Activated gamma-delta T cell treated with Interleukin-2 at 50 U/mL for 16 hours (primary cell): ENCODE measurements around the gene HIPK2.
"Not testable (repeated sequence)": the region's sequence is repeated elsewhere in the genome, so short reads cannot be mapped to it uniquely, and the experiment has no call there.

Experiments used
- DNase-seq: peaks from one replicate; pipeline ENCODE4 v3.0.0-alpha.2; 2020

The HIPK2 gene

DNA sequence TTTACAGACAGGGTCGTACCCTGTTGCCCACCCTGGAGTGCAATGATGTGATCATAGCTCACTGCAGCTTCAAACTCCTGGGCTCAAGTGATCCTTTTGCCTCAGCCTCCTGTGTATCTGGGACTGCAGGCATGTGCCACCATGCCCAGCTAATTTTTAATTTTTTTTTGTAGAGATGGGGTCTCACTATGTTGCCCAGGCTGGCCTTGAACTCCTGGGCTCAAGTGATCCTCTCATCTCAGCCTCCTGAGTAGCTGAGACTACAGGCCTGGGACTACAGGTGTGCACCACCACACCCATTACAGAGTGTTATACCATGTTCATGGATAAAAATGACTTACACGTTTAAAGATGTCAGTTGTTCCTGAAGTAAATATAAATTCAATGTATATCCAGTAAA lies 166.2 kb downstream of the HIPK2 start:
- not testable (repeated sequence) for DNase-seq

- DNase-seq = no peak
Measured at GRCh38 chr7:139610595-139610994, 167.2 kb downstream of the HIPK2 start.

DNA sequence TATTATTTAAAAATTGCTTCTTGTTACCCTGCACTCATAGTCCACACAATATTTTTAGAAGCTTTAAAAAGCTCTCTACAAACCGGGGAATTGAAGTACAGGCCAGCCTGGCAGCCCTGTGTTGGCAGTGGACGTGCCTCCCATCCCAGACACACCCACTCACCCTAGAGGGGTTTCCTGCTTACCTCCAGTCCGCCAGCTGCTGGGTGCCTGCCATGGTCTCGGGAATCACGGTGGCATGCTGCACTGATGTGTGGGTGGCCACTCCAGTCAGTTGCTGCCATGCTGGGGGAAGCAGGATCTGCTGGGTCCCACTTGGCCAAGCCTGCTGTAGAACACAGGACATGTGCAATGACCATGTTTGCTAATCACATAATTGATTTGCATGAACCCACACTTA lies 173.9 kb downstream of the HIPK2 start:
- DNase-seq = no peak

GRCh38 chr7:139603282-139603681 lies 174.5 kb downstream of the HIPK2 start:
- no peak for DNase-seq

DNA sequence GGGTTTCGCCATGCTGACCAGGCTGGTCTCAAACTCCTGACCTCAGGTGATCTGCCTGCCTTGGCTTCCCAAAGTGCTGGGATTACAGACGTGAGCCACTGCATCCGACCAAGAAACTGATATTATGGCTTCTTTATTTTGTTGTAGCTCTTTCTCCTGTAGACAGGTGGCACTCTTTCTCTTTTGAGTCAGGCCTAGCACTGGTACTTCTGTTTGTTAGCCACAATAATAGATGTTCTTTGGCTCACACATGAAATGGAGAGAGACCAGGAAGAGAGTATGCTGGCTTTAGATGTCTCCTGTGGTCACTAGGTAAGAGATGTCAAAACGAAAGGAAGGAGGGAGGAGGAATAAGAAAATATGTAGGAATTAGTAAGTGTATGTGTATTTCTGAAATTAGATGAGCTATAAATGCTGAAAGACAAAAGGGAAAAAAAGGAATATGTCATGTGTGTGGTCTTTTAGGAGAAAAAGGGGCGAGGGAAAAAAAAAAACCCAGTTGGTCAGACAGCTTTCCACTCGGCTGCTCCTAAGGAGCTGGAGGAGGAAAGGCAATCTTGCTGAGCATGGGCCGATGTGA lies 175.6 kb downstream of the HIPK2 start:
- DNase-seq = no peak

- no peak for DNase-seq
Measured at GRCh38 chr7:139601176-139601575, 176.6 kb downstream of the HIPK2 start.

GRCh38 chr7:139600306-139600705 lies 177.5 kb downstream of the HIPK2 start:
- no peak for DNase-seq

DNA sequence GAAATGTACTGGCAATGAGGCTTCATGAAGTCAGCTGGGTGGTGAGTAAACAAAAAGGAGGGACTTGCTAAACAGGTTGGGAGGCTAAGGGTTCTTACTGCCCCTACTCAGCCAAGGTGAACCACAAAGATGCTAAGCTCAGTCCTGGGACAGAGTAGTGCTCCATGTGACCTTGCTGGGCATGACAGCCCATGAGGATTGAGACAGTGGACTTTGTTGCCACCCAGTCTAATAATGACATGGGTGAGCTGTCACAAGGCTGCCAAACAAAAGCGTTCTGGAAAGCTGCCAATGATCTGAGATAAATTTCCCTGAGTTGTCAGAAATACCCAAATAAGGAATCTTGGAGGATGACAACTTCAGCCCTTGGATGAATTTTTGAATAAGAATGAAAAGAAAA lies 179.2 kb downstream of the HIPK2 start:
- DNase-seq = no peak

GRCh38 chr7:139597028-139597427 lies 180.8 kb downstream of the HIPK2 start:
- DNase-seq = no peak

- DNase-seq = no peak
Measured at GRCh38 chr7:139596626-139597025, 181.2 kb downstream of the HIPK2 start.

DNA sequence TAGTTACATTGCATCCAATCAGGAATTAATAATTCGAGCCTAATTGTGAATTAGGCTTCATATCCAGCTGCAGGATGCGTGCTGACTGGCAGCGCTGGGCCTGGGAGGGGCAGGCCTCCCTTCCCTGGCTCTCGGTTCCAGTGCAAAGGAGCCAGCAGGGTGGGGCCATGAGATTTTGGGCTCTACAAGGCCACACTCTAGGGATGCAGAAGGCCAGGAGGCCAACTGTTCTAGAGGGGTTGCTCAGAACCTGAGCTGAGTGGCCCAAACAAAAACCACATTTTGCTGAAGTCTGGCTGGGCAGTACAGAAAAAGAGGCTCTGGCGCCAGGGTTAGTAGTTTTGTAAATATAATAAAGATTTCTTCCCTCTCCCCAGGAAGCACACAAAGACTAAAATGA lies 182.0 kb downstream of the HIPK2 start:
- no peak for DNase-seq

DNA sequence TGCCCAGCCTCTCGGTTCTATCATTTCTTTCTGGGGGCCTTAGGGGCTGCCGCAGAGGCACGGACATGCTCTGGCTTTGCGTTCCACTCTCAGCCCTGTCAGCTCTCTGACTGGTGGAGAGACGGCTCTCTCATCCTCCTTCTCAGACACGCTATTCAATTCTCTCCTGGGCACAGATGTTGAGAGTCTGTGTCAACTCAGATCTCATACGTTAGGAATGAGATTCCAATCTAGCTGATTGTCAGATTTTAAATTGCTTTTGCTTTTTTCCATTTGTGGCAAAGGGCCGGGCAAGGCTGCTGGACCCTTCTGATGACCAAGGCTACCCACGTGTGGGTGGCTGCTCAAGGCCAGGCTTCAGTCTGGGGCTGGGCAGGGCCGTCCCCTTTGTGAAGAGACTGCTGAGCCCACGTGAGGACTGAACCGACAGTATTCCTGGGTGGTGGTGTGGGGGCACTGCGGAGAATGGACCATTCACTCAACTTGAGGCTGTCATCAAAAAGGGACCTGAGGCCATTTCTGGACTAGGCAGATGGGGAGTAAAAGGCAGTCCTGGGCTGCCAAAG lies 182.8 kb downstream of the HIPK2 start:
- no peak for DNase-seq

- DNase-seq = no peak
Measured at GRCh38 chr7:139594090-139594489, 183.7 kb downstream of the HIPK2 start.

GRCh38 chr7:139592801-139593461 lies 184.9 kb downstream of the HIPK2 start:
- DNase-seq = no peak

- DNase-seq = no peak
Measured at GRCh38 chr7:139591550-139592195, 186.1 kb downstream of the HIPK2 start.

GRCh38 chr7:139589474-139589873 lies 188.3 kb downstream of the HIPK2 start:
- no peak for DNase-seq

GRCh38 chr7:139588632-139589031 lies 189.2 kb downstream of the HIPK2 start:
- no peak for DNase-seq

DNA sequence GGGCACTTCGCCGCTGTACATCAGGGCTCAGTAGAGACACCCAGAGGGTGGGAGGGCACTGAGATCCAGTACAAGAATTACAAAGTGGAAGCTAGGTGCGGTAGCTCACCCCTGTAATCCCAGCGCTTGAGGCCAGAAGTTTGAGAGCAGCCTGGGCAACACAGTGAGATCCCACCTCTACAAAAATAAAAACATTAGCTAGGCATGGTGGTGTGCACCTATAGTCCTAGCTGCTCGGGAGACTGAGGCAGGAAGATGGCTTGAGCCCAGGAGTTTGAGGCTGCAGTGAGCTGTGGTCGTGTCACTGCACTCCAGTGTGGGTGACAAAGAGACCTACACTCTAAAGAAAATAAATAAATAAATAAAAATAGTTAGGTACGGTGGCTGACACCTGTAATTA lies 190.3 kb downstream of the HIPK2 start:
- DNase-seq = no peak

DNA sequence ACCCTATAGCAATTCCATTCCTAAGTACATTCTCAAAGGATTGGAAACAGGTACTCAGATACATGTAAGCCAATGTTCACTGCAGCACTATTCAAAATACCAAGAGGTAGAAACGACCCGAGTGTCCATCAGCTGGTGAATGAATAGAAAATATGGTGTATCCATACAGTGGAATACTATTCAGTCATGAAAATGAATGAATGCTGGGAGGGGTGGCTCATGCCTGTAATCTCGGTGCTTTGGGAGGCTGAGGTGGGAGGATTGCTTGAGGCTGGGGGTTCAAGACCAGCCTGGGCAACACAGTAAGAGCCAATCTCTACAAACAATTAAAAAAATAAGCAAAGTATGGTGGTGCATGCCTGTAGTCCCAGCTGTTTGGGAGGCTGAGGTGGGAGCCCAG lies 191.5 kb downstream of the HIPK2 start:
- DNase-seq = no peak

- DNase-seq = no peak
Measured at GRCh38 chr7:139585042-139585441, 192.8 kb downstream of the HIPK2 start.

GRCh38 chr7:139583826-139584553 lies 193.8 kb downstream of the HIPK2 start:
- no peak for DNase-seq

GRCh38 chr7:139582671-139583155 lies 195.1 kb downstream of the HIPK2 start:
- no peak for DNase-seq

GRCh38 chr7:139582130-139582650 lies 195.6 kb downstream of the HIPK2 start:
- DNase-seq = no peak
